Limb (tissue), 2 donors: ENCODE data around the gene C11orf54.
A peak's percentile ranks its signal among the peaks of the same experiment; 100 is the strongest.

Experiments used
- DNase-seq, 2 donors: peaks; one replicate each; pipeline ENCODE4 v3.0.0-alpha.2; 2016; ENCODE audit errors: extremely low spot score in 2 of 2

Gene C11orf54

DNA sequence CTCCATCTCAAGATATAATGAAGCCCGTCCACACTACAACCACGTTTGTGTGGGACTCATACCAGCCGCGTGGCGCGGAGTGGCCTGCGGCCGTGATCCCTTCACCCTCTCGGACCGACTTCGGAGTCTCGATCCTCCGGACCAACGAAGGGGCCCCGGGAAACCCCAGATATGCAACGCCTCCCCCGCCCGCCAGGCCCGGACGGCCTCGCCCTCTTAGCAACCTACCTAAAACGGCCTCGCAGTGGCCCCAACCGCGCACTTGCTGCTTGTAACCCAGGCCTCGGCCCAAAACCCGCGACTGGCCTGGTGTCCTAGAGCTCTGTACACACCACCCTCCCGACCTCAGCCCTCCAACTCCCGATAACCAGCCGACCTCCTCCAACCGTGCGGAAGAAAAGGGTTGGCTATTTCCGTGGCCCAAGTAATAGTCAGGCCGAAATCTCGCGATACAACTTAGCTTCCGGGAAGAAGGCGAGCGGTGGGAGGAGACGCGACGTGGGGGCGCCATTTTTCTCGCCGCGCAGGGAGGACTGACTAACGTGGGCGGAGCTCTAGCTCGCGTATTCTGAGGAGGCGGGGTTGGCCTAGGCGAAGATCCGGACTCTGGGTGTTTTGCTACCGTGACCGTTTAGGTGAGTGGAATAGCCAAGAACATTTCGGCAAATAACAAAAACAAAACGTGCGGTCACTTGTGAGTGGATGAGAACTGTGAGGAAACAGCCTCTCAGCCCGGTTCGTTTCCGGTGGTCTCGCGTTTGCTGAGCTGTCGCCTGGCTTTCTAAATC lies at the start of gene C11orf54, which contains the start of gene TAF1D:
Gene C11orf54, plus strand, starts transcription at position 579 of the 788 bp plus-strand sequence. CDS start 5,722 bp downstream, outside the sequence.
Gene TAF1D, minus strand, starts transcription at position 402 of the 788 bp plus-strand sequence. CDS start 2,191 bp downstream, outside the sequence.
- peak; percentile 97 to 98 for DNase-seq

DNA sequence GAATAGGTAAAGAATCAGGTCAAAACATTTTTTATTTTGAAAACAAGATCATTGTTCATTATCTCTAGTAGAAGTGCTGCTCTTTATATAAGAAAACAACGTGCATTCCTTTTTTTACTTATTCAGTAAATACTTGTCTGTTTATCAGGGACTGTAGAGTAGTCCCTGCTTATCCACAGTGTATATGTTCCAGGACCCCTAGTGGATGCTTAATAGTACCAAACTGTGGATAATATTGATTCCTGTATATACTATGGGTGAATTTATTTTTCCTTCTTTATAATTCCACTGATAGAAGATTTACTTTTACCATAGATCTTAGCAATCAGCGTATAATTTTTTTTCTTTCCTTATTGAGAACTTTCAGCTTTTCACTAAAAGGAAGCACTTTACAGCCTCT lies 47.4 kb upstream of the C11orf54 start:
- no peak for DNase-seq

DNA sequence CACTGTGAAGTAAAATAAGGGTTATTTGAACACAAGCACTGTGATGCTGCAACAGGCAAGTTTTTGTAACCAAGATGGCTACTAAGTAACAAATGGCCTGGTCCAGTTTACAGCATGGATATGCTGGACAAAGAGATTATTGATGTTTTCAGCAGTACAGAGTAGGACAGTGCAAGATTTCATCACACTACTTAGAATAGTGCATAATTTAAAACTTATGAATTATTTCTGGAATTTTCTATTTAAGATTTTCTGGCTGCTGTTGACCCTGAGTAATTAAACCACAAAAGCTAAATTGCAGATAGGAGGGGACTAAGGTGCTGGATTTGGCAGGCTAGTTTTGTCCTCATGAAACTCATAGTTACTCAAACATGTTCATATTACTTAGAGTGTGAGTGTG lies 46.9 kb upstream of the C11orf54 start:
- DNase-seq: no peak

DNA sequence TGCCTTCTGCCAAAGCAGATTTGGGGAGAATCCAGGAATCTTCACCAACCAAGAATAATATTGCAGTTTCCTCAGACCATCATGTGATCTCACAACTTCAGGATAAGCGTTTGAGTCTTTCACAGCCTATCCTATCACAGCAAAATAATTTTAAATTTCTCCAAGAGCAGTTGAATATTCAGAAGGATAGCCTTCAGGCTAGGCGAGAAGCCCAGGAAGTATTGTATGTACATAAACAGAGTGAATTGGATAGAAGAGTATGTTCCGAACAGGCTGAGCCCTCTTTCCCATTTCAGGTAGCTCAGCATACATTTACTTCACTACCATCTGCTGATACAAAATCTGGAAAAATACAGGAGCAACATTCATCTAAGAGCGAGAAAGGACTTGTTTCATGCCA lies 43.9 kb upstream of the C11orf54 start:
- no peak for DNase-seq

DNA sequence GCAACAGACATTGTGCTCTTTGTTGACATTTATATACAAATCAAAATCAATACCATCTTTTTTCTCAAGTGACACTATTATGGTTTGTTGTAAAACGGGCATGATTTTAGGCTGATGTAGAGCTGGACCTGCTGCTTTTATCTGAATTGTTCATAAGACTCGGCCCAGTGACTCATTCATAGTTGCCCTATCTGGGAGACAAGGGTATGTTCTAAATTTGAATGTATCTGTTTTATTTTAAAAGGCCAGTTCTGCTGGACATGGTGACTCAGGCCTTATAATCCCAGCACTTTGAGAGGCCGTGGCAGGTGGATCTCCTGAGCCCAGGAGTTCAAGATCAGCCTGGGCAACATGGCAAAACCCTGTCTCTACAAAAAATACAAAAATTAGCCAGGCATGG lies 40.6 kb upstream of the C11orf54 start:
- no peak for DNase-seq

DNA sequence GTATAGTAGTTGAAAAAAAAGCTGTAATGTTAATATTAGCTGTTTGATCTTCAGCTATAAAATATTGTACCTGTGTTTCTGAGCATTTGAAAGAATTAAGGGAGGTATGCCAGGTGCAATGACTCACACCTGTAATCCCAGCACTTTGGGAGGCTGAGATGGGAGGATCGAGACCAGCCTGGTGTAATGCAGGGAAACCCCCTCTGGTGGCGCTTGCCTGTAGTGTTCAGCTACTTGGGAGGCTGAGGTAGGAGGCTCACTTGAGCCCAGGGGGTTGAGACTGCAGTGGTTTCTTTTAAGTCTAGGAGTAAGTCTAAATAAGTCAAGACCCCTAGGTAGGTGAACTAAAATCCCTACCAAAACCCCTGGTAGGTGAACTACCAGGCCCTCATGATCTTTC lies 37.2 kb upstream of the C11orf54 start:
- no peak for DNase-seq

DNA sequence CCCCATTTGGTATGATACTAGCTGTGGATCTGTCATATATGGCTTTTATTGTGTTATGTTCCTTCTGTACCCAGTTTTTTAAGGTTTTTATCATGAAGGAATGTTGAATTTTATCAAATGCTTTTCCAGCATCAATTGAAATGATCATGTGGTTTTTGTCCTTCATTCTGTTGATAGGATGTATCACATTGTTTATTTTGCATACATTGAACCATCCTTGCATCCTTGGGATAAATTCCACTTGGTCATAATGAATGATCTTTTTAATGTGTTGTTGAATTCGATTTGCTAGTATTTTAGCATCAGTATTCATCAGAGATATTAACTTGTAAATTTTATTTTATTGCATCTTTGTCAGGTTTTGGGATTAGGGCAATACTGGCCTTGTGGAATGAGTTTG lies 31.2 kb upstream of the C11orf54 start:
- DNase-seq: no peak

DNA sequence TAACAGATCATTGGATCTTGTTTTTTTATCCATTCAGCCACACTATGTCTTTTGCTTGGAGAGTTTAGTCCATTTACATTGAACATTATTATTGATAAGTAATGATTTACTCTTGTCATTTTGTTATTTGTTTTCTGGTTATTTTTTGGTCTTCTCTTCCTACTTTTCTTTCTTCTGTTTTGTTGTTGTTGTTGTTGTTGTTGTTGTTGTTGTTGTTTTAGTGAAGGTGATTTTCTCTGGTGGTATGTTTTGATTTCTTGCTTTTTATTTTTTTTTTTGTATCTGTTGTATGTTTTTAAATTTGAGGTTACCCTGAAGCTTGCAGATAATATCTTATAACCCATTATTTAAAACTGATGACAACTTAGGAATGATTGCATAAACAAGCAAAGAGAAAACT lies 28.8 kb upstream of the C11orf54 start:
- no peak for DNase-seq

DNA sequence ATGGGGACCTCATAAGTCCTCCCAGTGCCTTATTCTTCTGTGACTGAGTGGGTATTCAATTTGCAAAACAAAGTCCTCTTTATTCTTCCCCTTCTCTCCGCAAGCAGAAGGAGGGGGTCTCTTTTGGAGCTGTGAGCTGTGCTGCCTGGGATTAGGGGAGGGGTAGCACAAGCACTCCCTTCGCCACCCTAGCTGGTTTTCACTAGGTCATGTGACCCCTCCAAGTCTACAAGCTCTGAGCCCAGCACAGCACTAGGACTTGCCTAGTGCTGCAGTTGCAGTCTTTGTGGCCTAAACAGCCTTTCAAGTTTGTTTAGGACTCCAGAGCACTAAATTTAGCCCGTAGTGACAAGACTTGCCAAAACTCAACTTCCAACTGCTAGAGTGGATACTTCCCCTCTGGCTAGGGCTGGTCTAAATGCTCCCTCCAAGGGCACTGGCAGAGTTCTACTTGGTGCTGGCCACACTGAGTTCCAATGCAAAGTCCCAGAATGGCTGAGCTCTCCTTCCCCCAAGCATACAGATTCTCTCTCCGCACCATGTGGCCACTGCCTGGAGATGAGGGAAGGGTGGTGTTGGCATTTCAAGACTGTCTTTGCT lies 25.6 kb upstream of the C11orf54 start:
- DNase-seq: no peak

DNA sequence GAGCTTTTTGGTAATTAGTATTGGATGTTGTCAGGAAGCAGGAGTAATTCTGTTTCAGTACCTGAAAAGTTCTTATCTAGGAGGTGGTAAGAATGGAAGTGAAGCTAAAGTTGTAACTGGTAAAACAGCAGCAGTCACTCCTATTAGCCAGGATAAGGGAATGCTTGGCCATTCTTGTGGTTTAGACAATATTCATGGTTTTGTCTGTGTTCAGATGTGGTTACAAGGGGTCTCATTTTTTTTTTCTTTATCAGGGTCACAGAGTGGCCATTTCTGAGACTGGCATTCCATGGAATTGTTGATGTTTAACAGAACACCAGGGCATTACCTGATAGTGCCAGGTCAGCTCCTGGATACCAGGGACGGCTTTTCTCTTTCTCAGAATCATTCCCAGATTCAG lies 24.0 kb upstream of the C11orf54 start:
- no peak for DNase-seq

DNA sequence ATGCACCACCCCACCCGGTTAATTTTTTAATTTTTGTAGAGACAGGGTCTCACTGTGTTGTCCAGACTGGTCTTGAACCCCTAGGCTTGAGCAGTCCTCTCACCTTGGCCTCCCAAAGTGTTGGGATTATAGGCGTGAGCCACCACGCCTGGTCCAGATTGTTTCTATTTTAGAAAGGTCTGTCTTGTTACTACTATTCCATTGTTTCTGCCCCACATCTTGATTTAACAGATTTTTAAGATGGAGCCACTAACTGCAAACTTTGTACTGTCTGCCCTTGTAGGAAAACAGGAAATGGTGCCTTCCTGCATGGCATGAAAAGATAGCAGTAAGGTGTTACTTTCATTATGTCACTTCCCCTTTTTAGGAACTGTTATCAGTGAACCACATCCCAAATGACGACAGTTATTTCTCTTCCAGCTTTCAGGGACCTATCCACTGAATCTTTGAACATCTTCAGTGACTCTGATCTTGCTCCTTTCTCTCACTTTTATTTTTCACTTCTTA lies 23.4 kb upstream of the C11orf54 start:
- DNase-seq: no peak

DNA sequence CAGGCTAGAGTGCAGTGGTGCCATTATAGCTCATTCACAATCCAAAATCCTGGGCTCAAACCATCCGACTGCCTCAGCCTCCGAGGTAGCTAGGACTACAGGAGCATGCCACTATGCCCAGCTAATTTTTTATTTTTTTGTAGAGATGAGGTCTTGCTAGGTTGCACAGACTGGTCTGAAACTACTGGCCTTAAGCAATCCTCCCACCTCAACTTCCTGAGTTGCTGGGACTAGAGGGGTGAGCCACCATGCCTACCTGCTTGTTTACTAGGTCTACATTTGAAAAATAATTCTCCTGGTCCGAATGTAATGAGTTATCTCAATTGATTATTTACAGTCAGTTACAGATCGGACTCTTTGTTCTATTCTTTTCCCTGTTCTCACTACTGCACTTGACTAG lies 22.2 kb upstream of the C11orf54 start:
- DNase-seq: no peak

DNA sequence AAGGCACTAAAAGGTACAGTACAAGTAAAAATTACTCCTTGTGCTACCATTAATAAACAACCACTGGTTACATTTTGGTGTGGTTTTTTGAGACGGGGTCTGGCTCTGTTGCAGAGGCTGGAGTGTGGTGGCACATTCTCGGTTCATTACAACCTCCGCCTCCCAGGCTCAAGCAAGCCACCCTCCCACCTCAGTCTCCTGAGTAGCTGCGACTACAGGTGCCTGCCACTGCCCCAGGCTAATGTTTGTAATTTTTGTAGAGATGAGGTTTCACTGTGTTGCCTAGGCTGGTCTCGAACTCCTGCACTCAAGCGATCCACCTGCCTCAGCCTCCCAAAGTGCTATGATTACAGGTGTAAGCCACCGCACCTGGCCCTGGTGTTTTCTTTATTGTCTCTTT lies 20.9 kb upstream of the C11orf54 start:
- DNase-seq: no peak

DNA sequence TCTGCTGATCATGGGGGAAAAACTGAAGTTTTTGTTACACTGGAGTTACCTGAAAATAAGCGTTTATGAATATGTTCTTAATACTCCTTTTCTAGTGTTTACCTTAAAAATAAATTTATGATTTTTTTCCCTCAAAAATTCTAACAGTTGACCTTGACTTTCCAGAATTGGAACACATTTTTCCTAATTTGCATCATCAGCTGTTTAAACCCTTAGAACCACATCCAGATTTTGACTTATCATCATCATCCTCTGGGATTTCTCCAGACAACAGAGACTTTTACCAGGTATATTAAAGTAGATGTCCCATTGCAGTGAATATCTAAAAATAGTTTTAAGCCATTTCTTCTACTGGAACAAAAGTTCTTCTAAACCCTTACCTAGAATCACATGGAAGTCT lies 17.4 kb upstream of the C11orf54 start:
- no peak for DNase-seq

DNA sequence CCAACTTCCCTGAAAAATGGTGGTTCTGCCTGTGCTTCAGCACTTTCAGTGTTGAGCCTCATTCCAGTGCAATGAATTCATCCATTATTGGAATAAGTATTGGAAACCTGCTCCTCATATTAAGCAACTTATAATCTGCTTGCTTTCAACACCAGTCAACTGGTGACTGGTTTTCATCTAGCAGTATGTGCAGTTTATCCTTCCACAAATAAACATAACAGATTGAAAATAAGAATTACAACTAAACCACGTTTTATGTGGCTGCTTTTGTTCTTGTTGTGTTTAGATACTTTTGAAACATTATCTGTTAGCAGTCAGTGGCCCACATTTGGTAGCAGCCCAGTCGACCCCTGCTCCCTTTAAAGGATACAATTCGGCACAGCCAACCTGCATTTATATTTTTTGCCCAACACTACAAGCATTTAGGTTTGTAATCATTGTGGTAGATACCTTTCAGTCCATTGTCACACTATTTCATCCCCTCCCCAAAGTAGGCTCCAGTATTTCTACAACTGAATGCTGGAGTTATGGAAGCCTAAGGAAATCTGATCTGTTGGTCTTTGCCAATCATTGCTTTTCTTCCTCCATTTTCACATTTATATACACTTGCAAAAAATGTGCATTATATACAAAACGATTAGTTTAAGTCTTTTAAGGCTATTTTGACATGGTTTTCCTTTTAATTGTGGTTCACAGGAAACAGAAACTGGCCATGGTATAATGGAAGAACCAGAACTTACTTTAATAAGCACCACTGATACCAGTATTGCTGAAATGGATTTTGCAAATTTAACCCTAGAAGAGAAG lies 13.3 kb upstream of the C11orf54 start:
- no peak for DNase-seq

DNA sequence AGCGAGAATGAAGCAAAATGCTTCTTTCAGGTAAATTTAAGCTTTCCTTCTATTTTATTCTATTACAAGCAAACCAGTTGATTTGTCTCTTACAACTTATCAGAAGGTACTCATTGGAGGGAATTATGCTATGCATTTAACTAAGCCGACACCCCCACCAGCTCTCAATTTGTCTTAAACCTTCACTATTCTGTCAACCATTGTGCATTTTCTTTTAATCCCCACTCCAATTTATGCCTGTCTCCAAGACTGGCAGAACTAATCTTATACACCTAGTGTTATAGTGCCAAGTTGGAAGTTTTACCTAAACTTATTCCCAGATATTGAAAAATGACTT lies 12.7 kb upstream of the C11orf54 start:
- DNase-seq: no peak

DNA sequence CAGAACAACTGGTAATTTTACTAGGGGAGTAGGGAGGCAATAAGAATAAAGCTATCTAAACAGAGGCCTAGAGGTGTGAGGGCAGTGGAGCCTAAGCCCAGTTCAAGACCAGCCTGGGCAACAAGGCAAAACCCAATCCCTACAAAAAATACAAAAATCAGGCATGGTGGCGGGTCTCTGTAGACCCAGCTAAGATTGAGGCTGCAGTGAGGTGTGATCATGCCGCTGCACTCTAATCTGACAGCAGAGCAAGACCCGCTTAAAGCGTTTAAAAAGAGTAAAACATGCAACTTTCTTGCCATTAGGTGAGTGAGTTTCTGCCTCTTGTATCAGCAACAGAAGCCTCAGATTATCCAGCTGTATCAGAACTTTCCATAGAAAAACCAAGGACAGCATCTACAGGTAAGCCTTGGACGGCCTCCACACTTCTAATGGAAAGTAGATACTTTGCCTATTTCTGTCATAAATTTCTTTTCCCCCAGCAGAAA lies 12.3 kb upstream of the C11orf54 start:
- DNase-seq: no peak

DNA sequence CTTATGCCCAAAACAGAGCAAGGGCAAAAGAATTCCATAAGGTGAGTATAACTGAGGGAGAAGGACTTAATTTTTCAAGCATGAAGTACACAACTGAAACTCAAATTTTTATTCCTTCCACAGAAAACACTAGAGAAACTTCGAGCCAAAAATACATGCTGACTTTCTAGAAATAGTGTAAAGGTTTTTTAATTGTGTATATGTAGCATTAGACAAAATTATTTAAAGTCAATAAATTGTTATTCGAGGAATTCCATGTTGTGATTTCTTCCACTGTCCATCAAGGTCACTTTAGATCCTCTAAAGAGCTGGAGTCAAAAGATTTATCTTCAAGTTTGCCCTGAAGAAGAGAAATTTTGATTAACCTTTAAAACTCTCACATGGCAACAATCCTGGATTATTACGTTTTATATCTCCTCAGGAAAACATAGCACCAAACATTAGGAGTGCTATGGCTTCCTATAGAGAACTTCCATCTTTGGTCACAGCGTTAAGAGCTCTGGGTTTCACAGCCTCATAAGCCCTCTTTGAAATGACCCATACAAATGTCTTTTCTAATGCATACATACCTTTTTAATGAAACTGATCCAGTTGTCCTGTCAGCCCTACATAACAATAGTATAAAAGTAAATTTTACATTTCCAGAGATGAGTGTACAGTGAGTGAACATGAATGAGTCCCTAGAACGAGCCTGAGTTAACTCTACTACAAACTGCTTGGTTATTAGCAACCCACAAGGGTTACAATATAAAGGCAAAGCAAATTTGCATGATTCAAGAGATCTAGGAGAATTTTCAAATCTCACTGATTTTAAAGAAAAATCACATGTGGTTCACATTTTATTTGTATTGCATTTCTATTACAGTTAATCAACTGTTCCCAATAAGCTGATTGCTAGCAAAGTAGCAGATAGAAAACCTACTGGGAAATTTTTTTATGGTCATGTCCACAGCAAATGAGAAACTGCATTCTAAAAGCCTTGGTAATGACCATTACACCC lies 11.1 kb upstream of the C11orf54 start:
- no peak for DNase-seq

DNA sequence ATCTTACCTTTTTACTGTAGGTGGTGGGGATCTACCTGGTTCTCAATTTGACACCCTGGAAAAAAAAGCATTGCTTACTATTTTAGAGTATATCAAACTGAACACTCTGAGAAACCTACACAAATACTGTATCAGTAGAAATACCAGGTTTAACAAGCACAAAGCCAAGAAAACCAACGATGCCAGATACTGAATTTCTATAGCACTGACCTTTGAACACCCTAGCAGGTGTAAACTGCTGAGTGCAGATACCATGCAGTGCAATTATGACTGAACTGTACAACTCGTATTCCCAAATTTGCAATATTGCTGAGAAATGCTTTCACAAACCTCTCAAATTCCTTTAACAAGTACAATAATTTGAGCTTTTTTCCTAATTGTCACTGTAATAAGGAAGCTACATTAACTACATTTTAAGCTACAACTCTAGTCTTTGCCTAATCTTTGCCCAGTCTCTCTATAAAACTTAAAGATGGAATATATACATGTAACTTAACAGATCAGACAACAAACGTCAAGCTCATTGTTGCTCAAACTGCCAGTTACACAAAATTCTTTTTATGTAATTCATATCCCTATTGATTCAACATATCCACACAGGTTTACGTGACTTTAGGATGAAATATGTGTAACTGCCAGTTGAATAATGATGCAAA lies 9.1 kb upstream of the C11orf54 start:
- no peak for DNase-seq

DNA sequence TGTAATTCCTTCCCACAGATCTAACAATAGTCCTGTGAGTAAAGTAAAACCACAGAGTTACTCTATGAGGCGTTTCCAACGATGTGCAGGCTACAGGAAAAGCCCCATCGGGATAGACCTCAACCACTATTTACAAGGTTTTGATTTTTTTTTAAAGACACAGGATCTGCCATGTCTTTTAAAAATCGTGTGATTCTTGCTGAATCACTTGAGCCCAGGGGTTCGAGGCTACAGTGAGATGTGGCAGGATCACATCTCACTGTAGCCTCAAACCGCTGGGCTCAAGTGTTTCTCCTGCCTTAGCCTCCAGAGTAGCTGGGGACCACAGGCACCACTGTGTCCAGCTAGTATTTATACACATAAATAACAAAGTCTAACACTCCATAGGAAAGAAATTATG lies 8.0 kb upstream of the C11orf54 start:
- DNase-seq: no peak
